Thoracic aorta (tissue), 2 donors: ENCODE data around the gene APP. TPM values are rescaled to one million over a fixed set of nuclear protein-coding genes. Genes with fewer than 3 reads are reported as not detected.

Experiments used
- ATAC-seq: fragments of 150-250 bp; one replicate; pipeline ENCODE4 v1.8.0; 2017; ENCODE audit warnings: low read depth; ENCODE audit not compliant: insufficient number of reproducible peaks, low FRiP score
- DNase-seq: peaks from one replicate; pipeline ENCODE4 v3.0.0-alpha.2; 2020; ENCODE audit warnings: low spot score
- H3K27ac ChIP-seq, 2 donors: fragments of 200-600 bp; sonication (generic); 1 replicate in 1 of 2; 2 replicates in 1 of 2; pipeline ENCODE4 v1.5.1; 2016; ENCODE audit warnings: mild to moderate bottlenecking in 2 of 2, moderate library complexity in 2 of 2
- H3K27me3 ChIP-seq: fragments of 200-600 bp; sonication (generic); replicated peaks from 2 replicates; pipeline ENCODE4 v1.6.0; 2016; ENCODE audit warnings: mild to moderate bottlenecking; ENCODE audit not compliant: insufficient read depth
- H3K36me3 ChIP-seq: fragments of 200-600 bp; sonication (generic); one replicate; pipeline ENCODE4 v1.5.1; 2016
- H3K4me1 ChIP-seq, 2 donors: fragments of 200-600 bp; sonication (generic); 1 replicate in 1 of 2; 2 replicates in 1 of 2; pipeline versions ENCODE4 v1.5.1 to v1.6.0; 2016; ENCODE audit warnings: low read depth in 2 of 2, mild to moderate bottlenecking in 1 of 2; ENCODE audit not compliant: control insufficient read depth in 1 of 2
- H3K4me3 ChIP-seq: fragments of 200-600 bp; sonication (generic); 2 replicates; pipeline ENCODE4 v1.5.1; 2016; ENCODE audit warnings: mild to moderate bottlenecking
- H3K9me3 ChIP-seq: fragments of 200-600 bp; sonication (generic); 2 replicates; pipeline ENCODE4 v1.5.1; 2016
- total RNA-seq, 2 donors: library from RNA; depleted of rRNA; stranded (reverse); fragments of >200 nt; gene quantifications; one replicate each; pipeline versions ENCODE4 v1.1.0 to v1.2.3, GENCODE V29; 2016
- TF ChIP-seq, protein P1 (sequence below): fragments of 200-600 bp; sonication (generic); IDR thresholded peaks from one replicate; pipeline ENCODE4 v1.5.1; 2019; ENCODE audit warnings: antibody characterized with exemption

Gene APP
- total RNA-seq, 2 donors from 2014 or later, result 342 to 468 TPM

DNA sequence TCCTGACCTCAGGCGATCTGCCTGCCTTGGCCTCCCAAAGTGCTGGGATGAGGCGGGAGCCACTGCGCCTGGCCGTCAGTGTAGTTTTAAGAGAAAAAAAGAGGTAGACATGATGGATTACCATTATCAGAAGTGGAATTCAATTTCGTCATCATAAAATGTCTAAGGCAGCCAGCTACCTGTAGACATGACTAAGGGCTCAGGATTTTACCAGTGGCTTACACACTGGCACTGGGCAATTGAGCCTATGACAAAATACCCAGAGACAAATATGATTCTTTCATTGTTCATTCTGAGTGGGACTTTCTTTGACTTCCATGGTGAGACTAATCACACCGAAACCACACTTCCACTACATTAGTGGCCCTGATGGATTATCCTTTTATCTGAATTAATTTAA, 254.3 kb downstream of the APP start:
- ATAC-seq (no peak), DNase-seq (no peak)
- no peak overlapping the region for H3K27ac ChIP-seq
- no peak overlapping the region for H3K4me3 ChIP-seq
- no peaks in the 10 kb centered on the region for H3K36me3 ChIP-seq
- TF ChIP-seq, protein P1, sequence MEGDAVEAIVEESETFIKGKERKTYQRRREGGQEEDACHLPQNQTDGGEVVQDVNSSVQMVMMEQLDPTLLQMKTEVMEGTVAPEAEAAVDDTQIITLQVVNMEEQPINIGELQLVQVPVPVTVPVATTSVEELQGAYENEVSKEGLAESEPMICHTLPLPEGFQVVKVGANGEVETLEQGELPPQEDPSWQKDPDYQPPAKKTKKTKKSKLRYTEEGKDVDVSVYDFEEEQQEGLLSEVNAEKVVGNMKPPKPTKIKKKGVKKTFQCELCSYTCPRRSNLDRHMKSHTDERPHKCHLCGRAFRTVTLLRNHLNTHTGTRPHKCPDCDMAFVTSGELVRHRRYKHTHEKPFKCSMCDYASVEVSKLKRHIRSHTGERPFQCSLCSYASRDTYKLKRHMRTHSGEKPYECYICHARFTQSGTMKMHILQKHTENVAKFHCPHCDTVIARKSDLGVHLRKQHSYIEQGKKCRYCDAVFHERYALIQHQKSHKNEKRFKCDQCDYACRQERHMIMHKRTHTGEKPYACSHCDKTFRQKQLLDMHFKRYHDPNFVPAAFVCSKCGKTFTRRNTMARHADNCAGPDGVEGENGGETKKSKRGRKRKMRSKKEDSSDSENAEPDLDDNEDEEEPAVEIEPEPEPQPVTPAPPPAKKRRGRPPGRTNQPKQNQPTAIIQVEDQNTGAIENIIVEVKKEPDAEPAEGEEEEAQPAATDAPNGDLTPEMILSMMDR, result no peak
- peaks cover 0 to 16% of the 10 kb centered on the region in 2 donors for H3K4me1 ChIP-seq
- no peaks in the 10 kb centered on the region for H3K27me3 ChIP-seq
- no peaks in the 10 kb centered on the region for H3K9me3 ChIP-seq

- no peak for DNase-seq
- no peaks in the 10 kb centered on the region for H3K27me3 ChIP-seq
- H3K4me3 ChIP-seq, result no peak overlapping the region
- no peaks in the 10 kb centered on the region for H3K36me3 ChIP-seq
- H3K9me3 ChIP-seq, result no peaks in the 10 kb centered on the region
- TF ChIP-seq, protein P1, result no peak
- no peak overlapping the region for H3K27ac ChIP-seq
- peaks cover 3 to 20% of the 10 kb centered on the region in 2 donors for H3K4me1 ChIP-seq
- ATAC-seq, result no peak
Measured at GRCh38 chr21:25913479-25913878, 257.1 kb downstream of the APP start.

GRCh38 chr21:25912402-25912746, 258.2 kb downstream of the APP start:
- ATAC-seq, result no peak
- Histone ChIP-seq H3K27ac (no peak overlapping the region), H3K36me3 (no peaks in the 10 kb centered on the region)

GRCh38 chr21:25911730-25912401, 258.7 kb downstream of the APP start:
- peaks cover 18 to 31% of the 10 kb centered on the region in 2 donors for H3K4me1 ChIP-seq
- TF ChIP-seq, protein P1, result no peak
- ATAC-seq, result no peak

More at GRCh38 chr21:25912402-25912746, 258.2 kb downstream of the APP start:
- Histone ChIP-seq H3K4me3 (no peak overlapping the region), H3K4me1 (peaks cover 14 to 29% of the 10 kb centered on the region in 2 donors), H3K9me3 (no peaks in the 10 kb centered on the region), H3K27me3 (no peaks in the 10 kb centered on the region)
- DNase-seq, result no peak
- TF ChIP-seq, protein P1, result no peak

DNA sequence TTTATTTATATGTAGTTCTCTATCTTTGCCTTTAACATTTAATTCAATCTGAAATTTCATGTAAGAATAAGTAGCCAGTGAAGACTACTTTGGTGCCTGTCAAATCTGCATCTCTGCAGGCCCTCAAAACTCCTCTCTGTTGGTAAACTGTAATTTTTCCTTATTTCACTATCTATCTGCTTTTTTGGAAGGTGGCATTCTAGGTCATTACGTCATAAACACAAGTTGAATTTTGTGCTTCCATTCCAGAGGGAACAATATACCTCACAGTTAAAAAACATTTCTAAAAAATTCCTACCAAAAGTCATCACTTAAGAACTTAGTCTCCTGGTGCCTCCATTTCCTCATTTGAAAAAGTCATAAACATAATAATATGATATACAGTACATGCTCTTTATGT, 259.8 kb downstream of the APP start:
- Histone ChIP-seq H3K36me3 (no peaks in the 10 kb centered on the region), H3K4me3 (no peak overlapping the region), H3K9me3 (no peaks in the 10 kb centered on the region), H3K4me1 (peaks cover 18 to 31% of the 10 kb centered on the region in 2 donors), H3K27me3 (no peaks in the 10 kb centered on the region), H3K27ac (no peak overlapping the region)
- no peak for DNase-seq
- TF ChIP-seq, protein P1, result no peak
- no peak for ATAC-seq

More at GRCh38 chr21:25911730-25912401, 258.7 kb downstream of the APP start:
- DNase-seq, result no peak
- H3K27ac ChIP-seq, result no peak overlapping the region
- no peaks in the 10 kb centered on the region for H3K27me3 ChIP-seq
- H3K9me3 ChIP-seq, result no peaks in the 10 kb centered on the region
- no peaks in the 10 kb centered on the region for H3K36me3 ChIP-seq
- peak overlapping the region; percentile 17 for H3K4me3 ChIP-seq
